H1 (cell line): ENCODE measurements around the gene SEMA3C. TPM values are rescaled to one million over a fixed set of nuclear protein-coding genes. Genes with fewer than 3 reads are reported as not detected.

Experiments used
- CTCF ChIA-PET: fragments of 300-600 bp; sonication (Branson Sonifier 250); formaldehyde crosslinking; loops from one replicate; lab custom pipeline; 2021; ENCODE audit not compliant: partially characterized antibody; lab: Charles Lee
- POLR2A ChIA-PET: fragments of 300-600 bp; sonication (Branson Sonifier 250); formaldehyde crosslinking; loops from one replicate; lab custom pipeline; 2021; ENCODE audit warnings: inconsistent platforms; ENCODE audit not compliant: partially characterized antibody; lab: Charles Lee
- DNase-seq, 2 experiments: peaks; one replicate each; pipeline versions ENCODE4 v3.0.0 to v3.0.0-alpha.2; 2010 to 2022; ENCODE audit warnings: low spot score in 2 of 2, low read depth in 1 of 2, mixed read lengths in 1 of 2
- FAIRE-seq: peaks from 2 replicates; lab custom pipeline; 2011; peaks lifted over from hg19 to GRCh38; lab: Jason Lieb, UNC
- H2AFZ ChIP-seq: 2 replicates; pipeline ENCODE4 v1.8.1; 2012; ENCODE audit warnings: low read length, inconsistent platforms
- H2AK5ac ChIP-seq: 2 replicates; pipeline ENCODE4 v1.6.1; 2013; ENCODE audit warnings: low read depth, low read length
- H2BK120ac ChIP-seq: replicated peaks from 2 replicates; pipeline ENCODE3; 2013; ENCODE audit warnings: low read depth, low read length, inconsistent platforms
- H2BK12ac ChIP-seq: 2 replicates; pipeline ENCODE4 v1.6.1; 2013; ENCODE audit warnings: low read depth, low read length
- H2BK15ac ChIP-seq: 2 replicates; pipeline ENCODE4 v1.6.1; 2013; ENCODE audit warnings: low read length
- H2BK20ac ChIP-seq: 2 replicates; pipeline ENCODE4 v1.6.1; 2013; ENCODE audit warnings: low read length
- H2BK5ac ChIP-seq: 2 replicates; pipeline ENCODE4 v1.6.1; 2013; ENCODE audit warnings: low read depth, low read length
- H3K14ac ChIP-seq: 2 replicates; pipeline ENCODE4 v1.6.1; 2013; ENCODE audit warnings: inconsistent platforms; ENCODE audit not compliant: insufficient read length
- H3K18ac ChIP-seq: 2 replicates; pipeline ENCODE4 v1.6.1; 2013; ENCODE audit warnings: low read length; ENCODE audit errors: extremely low read depth
- H3K23ac ChIP-seq: 2 replicates; pipeline ENCODE4 v1.6.1; 2013; ENCODE audit warnings: inconsistent platforms; ENCODE audit not compliant: insufficient read length
- H3K23me2 ChIP-seq: 2 replicates; pipeline ENCODE4 v1.6.1; 2013; ENCODE audit warnings: low read depth, low read length
- H3K27ac ChIP-seq: 2 replicates; pipeline ENCODE4 v1.6.1; 2011; ENCODE audit warnings: low read depth, low read length, inconsistent platforms
- H3K27me3 ChIP-seq, 4 experiments: replicated peaks in 1 of 4; 1 replicate in 1 of 4; 2 replicates in 3 of 4; pipeline versions ENCODE4 v1.6.1 to v1.8.1; 2011 to 2013; ENCODE audit warnings: low read length in 3 of 4, mild to moderate bottlenecking in 3 of 4, inconsistent platforms in 2 of 4, mixed read lengths in 2 of 4, moderate library complexity in 1 of 4; ENCODE audit not compliant: control insufficient read depth in 3 of 4, insufficient read depth in 3 of 4; ENCODE audit errors: extremely low read depth in 1 of 4
- H3K36me3 ChIP-seq, 4 experiments: 2 replicates each; pipeline versions ENCODE4 v1.6.1 to v1.8.1; 2011 to 2013; ENCODE audit warnings: mild to moderate bottlenecking in 4 of 4, low read length in 3 of 4, moderate library complexity in 2 of 4, control low read depth in 1 of 4, inconsistent platforms in 1 of 4; ENCODE audit not compliant: insufficient read depth in 4 of 4, control insufficient read depth in 2 of 4
- H3K4ac ChIP-seq: replicated peaks from 2 replicates; pipeline ENCODE3; 2013; ENCODE audit warnings: low read length, low read depth, mixed read lengths, inconsistent platforms; ENCODE audit not compliant: insufficient read length
- H3K4me1 ChIP-seq, 4 experiments: replicated peaks in 1 of 4; 1 replicate in 1 of 4; 2 replicates in 3 of 4; pipeline versions ENCODE4 v1.6.1 to v1.8.1; 2011 to 2013; ENCODE audit warnings: low read length in 3 of 4, inconsistent platforms in 2 of 4, mixed read lengths in 1 of 4; ENCODE audit not compliant: insufficient read depth in 4 of 4, control insufficient read depth in 3 of 4
- H3K4me2 ChIP-seq, 2 experiments: 2 replicates each; pipeline versions ENCODE4 v1.6.1 to v1.8.1; 2011 to 2013; ENCODE audit warnings: low read depth in 2 of 2, low read length in 2 of 2, control low read depth in 1 of 2, inconsistent platforms in 1 of 2, mild to moderate bottlenecking in 1 of 2; ENCODE audit not compliant: insufficient read depth in 1 of 2
- H3K4me3 ChIP-seq, 4 experiments: fragments of 200-600, 300-600 bp in 1 of 4; sonication (generic), shearing (Covaris generic), sonication (Bioruptor Twin) in 1 of 4; 2 replicates each; pipeline versions ENCODE4 v1.5.1 to v1.8.1; 2011 to 2016; ENCODE audit warnings: low read length in 4 of 4, low read depth in 3 of 4, control low read depth in 2 of 4, inconsistent platforms in 2 of 4, mild to moderate bottlenecking in 2 of 4, mixed read lengths in 1 of 4, moderate library complexity in 1 of 4; ENCODE audit not compliant: insufficient read depth in 2 of 4; ENCODE audit errors: extremely low read depth in 1 of 4
- H3K56ac ChIP-seq: replicated peaks from 2 replicates; pipeline ENCODE3; 2013; ENCODE audit warnings: low read depth, mild to moderate bottlenecking, mixed read lengths, low read length, inconsistent platforms; ENCODE audit not compliant: insufficient read length
- H3K79me1 ChIP-seq: 2 replicates; pipeline ENCODE4 v1.6.1; 2013; ENCODE audit warnings: low read depth, low read length, control low read depth
- H3K79me2 ChIP-seq, 2 experiments: 2 replicates each; pipeline versions ENCODE4 v1.6.1 to v1.8.1; 2012 to 2013; ENCODE audit warnings: low read length in 2 of 2, mild to moderate bottlenecking in 2 of 2, inconsistent platforms in 1 of 2; ENCODE audit not compliant: insufficient read depth in 2 of 2, control insufficient read depth in 1 of 2
- H3K9ac ChIP-seq, 4 experiments: replicated peaks in 1 of 4; 1 replicate in 1 of 4; 2 replicates in 3 of 4; pipeline versions ENCODE4 v1.6.1 to v1.8.1; 2011 to 2013; ENCODE audit warnings: low read depth in 3 of 4, low read length in 3 of 4, control low read depth in 2 of 4, mild to moderate bottlenecking in 2 of 4, moderate library complexity in 2 of 4, inconsistent platforms in 1 of 4; ENCODE audit errors: extremely low read depth in 1 of 4
- H3K9me3 ChIP-seq, 2 experiments: 2 replicates each; pipeline versions ENCODE4 v1.6.1 to v1.8.1; 2012 to 2013; ENCODE audit warnings: mild to moderate bottlenecking in 2 of 2, moderate library complexity in 2 of 2, control low read depth in 1 of 2, inconsistent platforms in 1 of 2, low read depth in 1 of 2, low read length in 1 of 2, mixed read lengths in 1 of 2; ENCODE audit not compliant: insufficient read depth in 2 of 2
- H4K20me1 ChIP-seq, 2 experiments: replicated peaks in 1 of 2; 2 replicates each; pipeline versions ENCODE3 to v1.8.1; 2011 to 2013; ENCODE audit warnings: inconsistent platforms in 2 of 2, low read length in 2 of 2, mild to moderate bottlenecking in 1 of 2; ENCODE audit not compliant: insufficient read depth in 2 of 2, control insufficient read depth in 1 of 2
- H4K5ac ChIP-seq: 2 replicates; pipeline ENCODE4 v1.6.1; 2013; ENCODE audit warnings: low read length, low read depth, mixed read lengths, inconsistent platforms; ENCODE audit not compliant: insufficient read length
- H4K8ac ChIP-seq: 2 replicates; pipeline ENCODE4 v1.8.0; 2013; ENCODE audit warnings: mild to moderate bottlenecking, moderate library complexity, low read length, inconsistent platforms; ENCODE audit not compliant: insufficient read depth; ENCODE audit errors: extremely low read depth
- H4K91ac ChIP-seq: replicated peaks from 2 replicates; pipeline ENCODE3; 2013; ENCODE audit warnings: low read length, mixed read lengths, inconsistent platforms; ENCODE audit not compliant: insufficient read length
- ASH2L ChIP-seq: fragments of 200-600, 300-600 bp; sonication (generic); IDR thresholded peaks from one replicate; pipeline ENCODE4 v1.7.1; 2017; ENCODE audit warnings: low read length
- CBX5 ChIP-seq: fragments of 300-800, 300-1000 bp; sonication (generic); IDR thresholded peaks from 2 replicates; pipeline ENCODE4 v1.7.1; 2016; ENCODE audit warnings: antibody characterized with exemption, low read length, low read depth
- CEBPB ChIP-seq: IDR thresholded peaks from 2 replicates; pipeline ENCODE4 v1.6.1; 2012; ENCODE audit warnings: low read depth, low read length
- EZH2 ChIP-seq: fragments of 200-600 bp; sonication (generic); IDR thresholded peaks from 2 replicates; pipeline ENCODE4 v1.7.1; 2012; ENCODE audit warnings: low read depth, mild to moderate bottlenecking, moderate library complexity, low read length, inconsistent platforms; ENCODE audit not compliant: severe bottlenecking
- HDAC6 ChIP-seq: IDR thresholded peaks from one replicate; pipeline ENCODE4 v1.7.1; 2012; ENCODE audit warnings: low read depth, mild to moderate bottlenecking, inconsistent platforms, low read length, moderate library complexity
- KDM1A ChIP-seq: fragments of 200-600, 300-600 bp; sonication (generic); IDR thresholded peaks from 2 replicates; pipeline ENCODE4 v1.7.1; 2016; ENCODE audit warnings: mild to moderate bottlenecking, low read length, borderline replicate concordance
- KDM5A ChIP-seq: fragments of 200-600 bp; IDR thresholded peaks from 2 replicates; pipeline ENCODE4 v1.7.1; 2012; ENCODE audit warnings: mild to moderate bottlenecking, low read length, inconsistent platforms, mixed read lengths
- NRF1 ChIP-seq: IDR thresholded peaks from 2 replicates; pipeline ENCODE4 v1.6.1; 2011; ENCODE audit warnings: mild to moderate bottlenecking, low read depth, low read length, improper control_type of control experiment
- PHF8 ChIP-seq: fragments of 200-600 bp; sonication (generic); conservative IDR thresholded peaks from 2 replicates; pipeline ENCODE4 v1.7.1; 2012; ENCODE audit warnings: low read depth, mild to moderate bottlenecking, inconsistent platforms, low read length, moderate library complexity
- POLR2A ChIP-seq, 2 experiments: IDR thresholded peaks; 1 replicate in 1 of 2; 2 replicates in 1 of 2; pipeline ENCODE4 v1.6.1; 2011; ENCODE audit warnings: low read depth in 2 of 2, low read length in 2 of 2, mild to moderate bottlenecking in 2 of 2; ENCODE audit errors: control extremely low read depth in 1 of 2
- POLR2AphosphoS5 ChIP-seq: IDR thresholded peaks from 2 replicates; pipeline ENCODE4 v1.6.1; 2011; ENCODE audit warnings: low read depth, low read length
- RFX5 ChIP-seq: IDR thresholded peaks from 2 replicates; pipeline ENCODE4 v1.6.1; 2011; ENCODE audit warnings: low read depth, low read length, improper control_type of control experiment, borderline replicate concordance
- SP1 ChIP-seq: IDR thresholded peaks from 2 replicates; pipeline ENCODE4 v1.6.1; 2011; ENCODE audit warnings: low read depth, low read length
- SRF ChIP-seq: IDR thresholded peaks from 2 replicates; pipeline ENCODE4 v1.6.1; 2011; ENCODE audit warnings: mild to moderate bottlenecking, low read depth, low read length, moderate library complexity
- SUZ12 ChIP-seq: fragments of 200-600 bp; sonication (generic); IDR thresholded peaks from 2 replicates; pipeline ENCODE4 v1.6.1; 2012; ENCODE audit warnings: mild to moderate bottlenecking, inconsistent platforms, low read length, moderate library complexity, mixed read lengths
- ZNF274 ChIP-seq: IDR thresholded peaks from 2 replicates; pipeline ENCODE4 v1.7.0; 2012; ENCODE audit warnings: low read length, borderline replicate concordance; ENCODE audit errors: extremely low read depth
- WGBS, 2 experiments: shearing (Covaris generic) in 1 of 2; methylation state at CpG; one replicate each; pipeline versions ENCODE4 v1.1.6 to v1.1.7; 2013 to 2015; ENCODE audit warnings: low lambda C conversion rate in 2 of 2, mixed read lengths in 2 of 2, inconsistent platforms in 1 of 2, low coverage in 1 of 2, missing lambda C conversion rate in 1 of 2; ENCODE audit not compliant: insufficient replicate concordance in 2 of 2, insufficient coverage in 1 of 2, insufficient read length in 1 of 2; ENCODE audit errors: extremely low coverage in 1 of 2, missing lambda C conversion rate in 1 of 2; 5-methylcytosine and 5-hydroxymethylcytosine counted together
- polyA plus RNA-seq, 7 experiments: library from polyadenylated mRNA; depleted of rRNA in 3 of 7; stranded (reverse) in 5 of 7; unstranded in 2 of 7; fragments of >200 nt in 5 of 7; fragments of 200-250 nt in 2 of 7; gene quantifications; 1 replicate in 5 of 7; 2 replicates in 1 of 7; 4 replicates in 1 of 7; pipeline versions ENCODE4 v1.2.1 to v1.2.3, GENCODE V29; 2011 to 2013; ENCODE audit warnings: missing spikeins in 2 of 7, mixed read lengths in 2 of 7
- total RNA-seq: library from RNA; stranded (reverse); fragmentation: NEBNext Ultra II Directional; extraction: Animal tissue kit (Norgen Biotek cat#: 25700); gene quantifications from 2 replicates; pipeline ENCODE4 v1.2.1, GENCODE V29; 2021

The SEMA3C gene
- total and polyA plus RNA-seq, 2 of the 8 experiments (the other 6 are each of a cell fraction or from before 2014, with no cell fraction given), result 0.15 to 1.4 TPM

DNA sequence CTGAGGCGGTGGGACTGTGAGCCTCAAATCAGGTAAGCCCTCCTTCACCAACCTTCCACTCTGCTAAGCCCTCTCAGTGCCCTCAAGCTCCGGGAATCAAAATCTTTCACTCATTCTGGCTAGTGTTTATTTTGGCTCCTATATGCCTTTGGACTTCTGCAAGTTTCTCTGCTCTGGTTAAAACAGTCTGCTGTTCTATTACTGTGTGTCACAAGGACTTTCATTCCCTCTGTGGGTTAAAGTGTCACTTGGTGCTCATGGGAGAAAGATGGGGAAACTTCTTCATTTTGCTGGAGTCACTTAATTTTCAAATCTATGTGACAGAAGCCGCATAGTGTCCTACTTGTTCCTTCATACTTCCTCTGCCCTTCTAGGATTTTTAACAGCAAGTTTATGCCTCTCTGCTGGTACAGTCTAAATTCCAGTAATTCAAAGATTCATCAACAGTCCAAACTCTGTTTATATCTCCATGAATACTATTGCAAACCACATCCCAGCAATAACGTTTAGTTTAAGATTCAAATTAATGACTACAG, 219.1 kb downstream of the SEMA3C start:
- H3K27me3 ChIP-seq, result no peaks in the 10 kb centered on the region
- H3K18ac ChIP-seq, result no peak overlapping the region
- no peak overlapping the region for H4K91ac ChIP-seq
- H3K4me3 ChIP-seq, result no peak overlapping the region
- H2BK12ac ChIP-seq, result no peak overlapping the region
- H3K4ac ChIP-seq, result no peak overlapping the region
- H3K23me2 ChIP-seq, result no peaks in the 10 kb centered on the region
- H2BK15ac ChIP-seq, result no peak overlapping the region
- WGBS, 2 experiments, result 80% methylated on average over 4 of the region's 4 CpGs; no CpG with 5 or more reads in 1 of the 2 experiments
- no peak overlapping the region for H2BK120ac ChIP-seq
- ChIA-PET POLR2A (no interaction called here), CTCF (interaction anchor here (0.7 to 2.2 kb wide), 4 partner anchors 10 to 757 kb away, joined by 3 to 10 read pairs (median 4); no protein-coding TSS in a partner anchor)
- H3K79me1 ChIP-seq, result no peaks in the 10 kb centered on the region
- no peak overlapping the region for H4K8ac ChIP-seq
- H4K20me1 ChIP-seq, result no peaks in the 10 kb centered on the region
- no peaks in the 10 kb centered on the region for H3K4me1 ChIP-seq
- no peak overlapping the region for H2BK20ac ChIP-seq
- no peaks in the 10 kb centered on the region for H3K36me3 ChIP-seq
- H3K79me2 ChIP-seq, result no peaks in the 10 kb centered on the region
- H3K4me2 ChIP-seq, result no peak overlapping the region
- H3K27ac ChIP-seq, result no peak overlapping the region
- FAIRE-seq (no peak), DNase-seq (no peak)
- H2AFZ ChIP-seq, result no peak overlapping the region
- no peaks in the 10 kb centered on the region; a peak in 1 of 4 replicates for H3K9me3 ChIP-seq
- H3K23ac ChIP-seq, result no peak overlapping the region
- no peak overlapping the region for H2BK5ac ChIP-seq
- H2AK5ac ChIP-seq, result no peak overlapping the region
- H3K9ac ChIP-seq, result no peak overlapping the region
- no peak overlapping the region for H3K56ac ChIP-seq
- H3K14ac ChIP-seq, result no peak overlapping the region
- no peak overlapping the region for H4K5ac ChIP-seq
- TF ChIP-seq RFX5, result no peak
- no peak for TF ChIP-seq NRF1
- TF ChIP-seq POLR2AphosphoS5, result no peak
- TF ChIP-seq SRF, result no peak
- no peak for TF ChIP-seq ZNF274
- TF ChIP-seq CBX5, result no peak
- no peak for TF ChIP-seq POLR2A (IDR thresholded peaks at IDR 0.05; ENCODE audit: control extremely low read depth in 1 of 2, low read depth in 2 of 2, low read length in 2 of 2)
- no peak for TF ChIP-seq SP1
- no peak for TF ChIP-seq HDAC6
- TF ChIP-seq KDM1A, result no peak
- no peak for TF ChIP-seq CEBPB
- TF ChIP-seq PHF8, result no peak
- no peak for TF ChIP-seq SUZ12
- no peak for TF ChIP-seq ASH2L
- TF ChIP-seq KDM5A, result no peak
- no peak for TF ChIP-seq EZH2
